GM18511 (cell line): ENCODE data around the gene RXFP2.

ENCODE experiments used
- ATAC-seq: cut with Tn5 transposase; IDR thresholded peaks from one replicate; pipeline ENCODE4 v1.9.1; 2021; ENCODE audit warnings: mild to moderate bottlenecking, moderate library complexity; ENCODE audit not compliant: unreplicated experiment

Gene RXFP2, protein sequence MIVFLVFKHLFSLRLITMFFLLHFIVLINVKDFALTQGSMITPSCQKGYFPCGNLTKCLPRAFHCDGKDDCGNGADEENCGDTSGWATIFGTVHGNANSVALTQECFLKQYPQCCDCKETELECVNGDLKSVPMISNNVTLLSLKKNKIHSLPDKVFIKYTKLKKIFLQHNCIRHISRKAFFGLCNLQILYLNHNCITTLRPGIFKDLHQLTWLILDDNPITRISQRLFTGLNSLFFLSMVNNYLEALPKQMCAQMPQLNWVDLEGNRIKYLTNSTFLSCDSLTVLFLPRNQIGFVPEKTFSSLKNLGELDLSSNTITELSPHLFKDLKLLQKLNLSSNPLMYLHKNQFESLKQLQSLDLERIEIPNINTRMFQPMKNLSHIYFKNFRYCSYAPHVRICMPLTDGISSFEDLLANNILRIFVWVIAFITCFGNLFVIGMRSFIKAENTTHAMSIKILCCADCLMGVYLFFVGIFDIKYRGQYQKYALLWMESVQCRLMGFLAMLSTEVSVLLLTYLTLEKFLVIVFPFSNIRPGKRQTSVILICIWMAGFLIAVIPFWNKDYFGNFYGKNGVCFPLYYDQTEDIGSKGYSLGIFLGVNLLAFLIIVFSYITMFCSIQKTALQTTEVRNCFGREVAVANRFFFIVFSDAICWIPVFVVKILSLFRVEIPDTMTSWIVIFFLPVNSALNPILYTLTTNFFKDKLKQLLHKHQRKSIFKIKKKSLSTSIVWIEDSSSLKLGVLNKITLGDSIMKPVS

GRCh38 chr13:31739226-31739625 lies at the start of gene RXFP2:
Gene RXFP2 (plus strand): TSS chr13:31739526. CDS start chr13:31739613, 87 bp downstream.
- ATAC-seq, result no peak

- no peak for ATAC-seq
These were observed 42.0 kb upstream of the RXFP2 start for GRCh38 chr13:31697290-31697689.

DNA sequence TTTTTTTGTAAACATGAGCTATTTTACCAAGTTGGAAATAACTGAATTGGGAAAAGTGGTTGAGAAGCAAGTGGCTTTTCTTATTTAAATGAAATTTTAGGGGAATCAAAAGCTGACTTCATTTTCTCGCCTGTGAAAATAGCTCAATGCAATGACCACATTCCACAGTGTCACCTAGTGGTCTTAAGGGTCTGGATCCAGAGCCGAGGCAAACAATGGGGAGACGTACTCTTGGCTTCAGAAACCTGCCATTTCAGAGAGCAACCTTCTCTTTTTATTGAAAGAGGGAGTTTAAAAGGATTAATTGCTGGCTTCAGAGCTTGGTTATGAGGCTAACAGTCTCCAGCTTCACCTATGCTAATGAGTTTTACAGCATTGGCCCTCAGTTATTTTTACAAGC lies 39.7 kb upstream of the RXFP2 start:
- no peak for ATAC-seq

- no peak for ATAC-seq
These were observed 35.5 kb upstream of the RXFP2 start for GRCh38 chr13:31703780-31704179.

DNA sequence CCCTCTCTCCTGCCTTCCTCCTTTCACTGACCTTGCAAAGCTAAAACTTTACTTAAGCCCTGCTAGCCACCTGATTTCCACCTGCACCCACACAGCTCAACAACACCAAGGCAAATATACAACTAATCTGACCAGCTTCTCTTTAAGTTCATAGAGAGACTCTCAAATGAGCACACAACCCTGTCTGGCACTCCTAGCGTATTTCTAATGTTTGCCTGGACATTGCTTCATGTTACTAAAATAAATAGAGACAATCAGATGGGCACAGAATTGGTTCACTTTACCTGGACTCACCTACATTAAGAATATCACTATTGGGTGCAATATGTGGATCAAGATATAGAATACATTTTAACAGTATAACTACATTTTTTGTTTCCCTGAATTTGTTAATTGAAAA lies 33.2 kb upstream of the RXFP2 start:
- no peak for ATAC-seq

DNA sequence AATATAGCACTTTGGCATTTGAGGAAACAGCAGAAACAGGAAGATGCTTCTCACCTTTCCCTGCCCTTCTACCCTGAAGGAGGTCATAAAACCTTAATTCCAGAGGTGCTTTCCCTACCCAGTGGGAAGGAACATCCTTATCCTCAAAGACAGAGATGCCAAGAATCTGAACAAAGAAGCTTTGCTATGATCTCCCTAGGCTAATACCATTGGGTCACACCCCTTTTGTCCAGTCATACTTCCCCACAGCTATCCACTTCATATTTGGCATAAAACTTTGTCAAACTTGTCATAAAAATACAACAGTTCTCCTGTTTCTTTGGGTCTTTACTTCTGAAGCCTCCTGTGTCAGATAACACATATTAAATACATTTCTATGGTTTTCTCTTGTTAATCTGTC lies 21.7 kb upstream of the RXFP2 start:
- ATAC-seq, result no peak

GRCh38 chr13:31719214-31719613 lies 20.1 kb upstream of the RXFP2 start:
- no peak for ATAC-seq

GRCh38 chr13:31722673-31723072 lies 16.7 kb upstream of the RXFP2 start:
- no peak for ATAC-seq

GRCh38 chr13:31725841-31726240 lies 13.5 kb upstream of the RXFP2 start:
- no peak for ATAC-seq

DNA sequence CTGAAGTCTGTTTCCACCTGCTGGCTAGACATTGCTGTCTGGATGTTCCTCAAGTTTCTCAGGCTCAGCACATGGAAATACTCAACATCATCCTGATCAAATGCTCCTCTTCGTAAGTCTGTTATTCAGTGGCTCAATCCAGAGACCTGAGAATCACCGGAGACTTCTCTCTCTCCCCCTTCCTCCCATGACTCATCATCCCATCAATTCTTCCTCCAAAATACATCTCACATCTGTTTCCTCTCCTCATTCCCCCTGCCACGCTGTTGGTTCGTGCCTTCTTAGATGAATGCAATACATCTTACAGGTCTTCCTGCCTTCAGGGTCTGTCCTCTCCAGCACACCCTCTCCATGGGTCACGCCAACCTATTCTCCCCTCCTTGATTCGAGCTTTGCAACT lies 7.4 kb upstream of the RXFP2 start:
- ATAC-seq, result no peak

DNA sequence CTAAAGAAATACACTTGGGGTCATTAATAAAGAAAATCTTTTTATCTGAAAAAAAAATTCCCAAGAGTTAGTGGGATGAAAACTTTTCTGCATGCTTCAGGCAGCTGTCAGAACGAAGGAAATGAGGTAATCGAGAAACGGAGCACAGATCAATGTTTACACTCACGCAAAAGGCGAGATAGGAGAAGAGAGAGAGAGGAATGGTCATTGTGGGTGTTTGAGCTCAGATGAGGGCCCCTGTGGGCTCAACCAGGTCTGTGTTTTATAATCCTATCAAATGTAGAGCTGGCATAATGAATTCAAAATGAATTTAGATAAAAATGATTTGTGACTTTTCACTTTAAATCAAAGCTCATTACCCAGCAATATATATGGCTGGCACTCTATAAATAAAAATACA lies 6.3 kb upstream of the RXFP2 start:
- ATAC-seq, result no peak

DNA sequence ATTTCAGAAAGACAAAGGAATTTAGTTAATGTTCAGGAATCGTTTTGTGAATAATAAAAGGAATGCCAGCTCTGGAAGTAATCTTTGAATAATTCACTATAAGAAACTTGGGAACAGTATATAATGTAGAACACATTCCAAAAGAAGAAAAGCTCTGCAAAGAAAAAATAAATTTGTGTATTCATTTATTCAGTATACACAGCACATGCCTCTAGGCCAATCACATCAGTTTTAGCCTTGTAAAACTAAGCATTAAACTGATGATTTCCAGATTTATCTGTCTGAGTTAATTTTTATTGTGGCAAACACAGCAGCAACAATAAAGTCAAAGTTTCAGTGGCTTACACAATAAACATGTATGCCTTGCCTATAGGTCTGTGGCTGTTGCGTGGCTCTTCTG lies 5.7 kb upstream of the RXFP2 start:
- no peak for ATAC-seq

- ATAC-seq, result peak; percentile 90
These were observed 2.9 kb downstream of the RXFP2 start for GRCh38 chr13:31742097-31742734.

- no peak for ATAC-seq
These were observed 8.0 kb downstream of the RXFP2 start for GRCh38 chr13:31747291-31747690.

GRCh38 chr13:31747966-31748365 lies 8.6 kb downstream of the RXFP2 start:
- no peak for ATAC-seq

GRCh38 chr13:31749929-31750328 lies 10.6 kb downstream of the RXFP2 start:
- no peak for ATAC-seq

DNA sequence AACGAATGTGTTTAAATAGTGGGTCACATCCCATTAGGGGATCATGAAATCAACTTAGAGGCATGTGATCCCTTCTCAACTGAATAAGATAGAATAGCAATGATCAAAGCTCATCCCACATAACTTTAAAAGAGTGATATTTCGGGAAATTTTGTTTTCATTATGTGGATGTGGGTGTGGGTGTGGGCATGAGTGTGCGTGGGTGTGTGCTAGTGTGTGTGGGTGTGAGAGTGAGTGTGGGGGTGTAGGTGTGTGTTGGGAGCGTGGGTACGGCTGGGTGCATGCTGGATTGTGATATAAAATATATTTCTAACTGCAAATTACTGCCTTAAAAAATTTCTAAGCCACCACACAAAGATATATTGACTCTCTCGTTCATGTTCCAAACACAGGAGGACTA lies 15.9 kb downstream of the RXFP2 start:
- no peak for ATAC-seq

DNA sequence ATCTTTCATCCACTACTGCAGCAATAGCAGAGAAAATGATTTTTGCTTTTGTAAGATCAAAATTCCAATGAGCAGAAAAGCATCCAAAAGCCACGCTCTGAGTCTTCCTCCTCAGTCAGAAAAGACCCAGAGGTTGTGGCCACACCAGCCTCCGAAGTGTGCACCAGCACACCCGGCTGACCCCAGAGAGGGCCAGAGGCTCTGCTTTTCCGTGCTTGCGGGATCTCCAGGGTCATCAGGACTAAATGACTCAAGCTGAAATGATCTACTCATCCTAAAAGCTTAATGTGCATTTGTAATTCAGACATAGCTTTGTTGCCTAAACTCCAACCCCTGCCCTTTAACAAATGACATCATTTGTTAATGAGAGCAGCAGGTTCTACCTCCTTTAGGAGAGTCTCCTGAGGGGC lies 16.5 kb downstream of the RXFP2 start:
- ATAC-seq, result no peak

GRCh38 chr13:31756346-31756745 lies 17.0 kb downstream of the RXFP2 start:
- no peak for ATAC-seq

DNA sequence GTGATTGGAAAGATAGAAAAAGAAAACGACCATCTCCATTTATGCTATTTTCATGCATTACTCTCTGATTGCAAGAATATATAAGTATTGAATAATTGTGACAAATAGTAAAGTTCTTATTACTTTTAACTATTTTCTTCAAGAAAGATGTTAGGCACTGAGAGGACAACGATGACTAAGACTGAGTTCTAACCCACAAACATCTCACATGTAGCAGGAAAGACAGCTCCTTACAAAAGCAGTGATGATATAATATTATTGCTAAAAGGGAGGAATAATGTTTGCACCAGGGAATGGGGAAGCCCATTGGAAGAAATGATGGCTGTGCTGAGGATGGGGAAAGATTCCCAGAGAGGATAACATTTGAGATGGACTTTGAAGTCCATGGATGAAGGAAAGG lies 22.6 kb downstream of the RXFP2 start:
- no peak for ATAC-seq

GRCh38 chr13:31764556-31764955 lies 25.2 kb downstream of the RXFP2 start:
- no peak for ATAC-seq
